Neural crest cell (in vitro differentiated cells): ENCODE results near the gene MAP2K6. TPM values are rescaled to one million over a fixed set of nuclear protein-coding genes. Genes with fewer than 3 reads are reported as not detected.

ENCODE experiments used
- DNase-seq: peaks from one replicate; pipeline ENCODE4 v3.0.0; 2021; ENCODE audit warnings: low read depth, mixed read lengths, low spot score
- H3K27ac Mint-ChIP-seq: one replicate; pipeline ENCODE4 v1.8.0; 2021; ENCODE audit warnings: mild to moderate bottlenecking, mixed read lengths; ENCODE audit not compliant: unreplicated experiment
- H3K27me3 Mint-ChIP-seq: 2 replicates; pipeline ENCODE4 v1.8.0; 2021; ENCODE audit warnings: low read depth, mild to moderate bottlenecking, mixed read lengths
- H3K36me3 Mint-ChIP-seq: 2 replicates; pipeline ENCODE4 v1.8.0; 2021; ENCODE audit warnings: low read depth, mild to moderate bottlenecking, mixed read lengths
- H3K4me1 Mint-ChIP-seq: 2 replicates; pipeline ENCODE4 v1.8.0; 2021; ENCODE audit warnings: mixed read lengths
- H3K4me3 Mint-ChIP-seq: one replicate; pipeline ENCODE4 v1.8.0; 2021; ENCODE audit warnings: mild to moderate bottlenecking, mixed read lengths
- H3K9me3 Mint-ChIP-seq: 2 replicates; pipeline ENCODE4 v1.8.0; 2021; ENCODE audit warnings: mixed read lengths
- CTCF ChIP-seq: fragments of 200-600 bp; sonication (generic); conservative IDR thresholded peaks from 2 replicates; pipeline ENCODE4 v1.5.0; 2021; ENCODE audit warnings: antibody characterized with exemption, mild to moderate bottlenecking
- total RNA-seq: library from RNA; stranded (reverse); gene quantifications from 2 replicates; pipeline ENCODE4 v1.2.1, GENCODE V29; 2021

MAP2K6 gene
- total RNA-seq, 1 donor from 2014 or later: 45.4 TPM

GRCh38 chr17:69495787-69496186 is 81.3 kb downstream of the MAP2K6 start:
- no peak overlapping the region for H3K4me3 Mint-ChIP-seq
- H3K4me1 Mint-ChIP-seq: peaks cover 12% of the 10 kb centered on the region
- no peaks in the 10 kb centered on the region for H3K36me3 Mint-ChIP-seq
- no peaks in the 10 kb centered on the region for H3K27me3 Mint-ChIP-seq
- no peak for DNase-seq
- no peak overlapping the region for H3K27ac Mint-ChIP-seq
- no peaks in the 10 kb centered on the region for H3K9me3 Mint-ChIP-seq
- TF ChIP-seq CTCF: no peak

DNA sequence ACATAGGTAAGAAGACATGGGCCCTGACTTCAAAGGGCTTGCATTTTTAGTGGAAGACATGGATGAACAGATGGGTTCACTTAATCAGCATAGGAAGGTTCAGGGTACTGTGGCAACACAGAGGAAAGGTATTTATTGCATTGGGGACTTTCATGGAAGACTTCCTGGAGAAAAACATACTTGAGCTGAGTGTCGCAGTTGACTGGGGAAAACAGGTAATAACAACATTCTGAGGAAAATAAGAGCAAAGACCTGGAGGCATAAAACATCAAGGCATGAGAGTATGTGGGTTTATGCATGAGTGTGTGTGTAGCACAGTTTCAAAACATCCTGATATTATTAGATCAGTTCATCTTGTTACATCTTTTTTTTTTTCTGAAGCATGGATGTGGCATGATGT is 82.7 kb downstream of the MAP2K6 start:
- H3K27ac Mint-ChIP-seq: no peak overlapping the region
- no peaks in the 10 kb centered on the region for H3K27me3 Mint-ChIP-seq
- H3K36me3 Mint-ChIP-seq: no peaks in the 10 kb centered on the region
- peaks cover 26% of the 10 kb centered on the region for H3K4me1 Mint-ChIP-seq
- DNase-seq: no peak
- no peak overlapping the region for H3K4me3 Mint-ChIP-seq
- no peaks in the 10 kb centered on the region for H3K9me3 Mint-ChIP-seq
- no peak for TF ChIP-seq CTCF

- H3K36me3 Mint-ChIP-seq: no peaks in the 10 kb centered on the region
- H3K4me3 Mint-ChIP-seq: no peak overlapping the region
- TF ChIP-seq CTCF: no peak
- DNase-seq: no peak
- peaks cover 27% of the 10 kb centered on the region for H3K4me1 Mint-ChIP-seq
- H3K27ac Mint-ChIP-seq: no peak overlapping the region
- H3K9me3 Mint-ChIP-seq: no peaks in the 10 kb centered on the region
- no peaks in the 10 kb centered on the region for H3K27me3 Mint-ChIP-seq
These were observed 84.8 kb downstream of the MAP2K6 start for GRCh38 chr17:69499318-69499717.

- H3K27me3 Mint-ChIP-seq: no peaks in the 10 kb centered on the region
- no peak overlapping the region for H3K4me3 Mint-ChIP-seq
- peaks cover 5% of the 10 kb centered on the region for H3K36me3 Mint-ChIP-seq
- no peak overlapping the region for H3K27ac Mint-ChIP-seq
- no peaks in the 10 kb centered on the region for H3K9me3 Mint-ChIP-seq
- H3K4me1 Mint-ChIP-seq: peaks cover 33% of the 10 kb centered on the region
- no peak for TF ChIP-seq CTCF
- DNase-seq: no peak
These were observed 86.5 kb downstream of the MAP2K6 start for GRCh38 chr17:69500911-69501429.

DNA sequence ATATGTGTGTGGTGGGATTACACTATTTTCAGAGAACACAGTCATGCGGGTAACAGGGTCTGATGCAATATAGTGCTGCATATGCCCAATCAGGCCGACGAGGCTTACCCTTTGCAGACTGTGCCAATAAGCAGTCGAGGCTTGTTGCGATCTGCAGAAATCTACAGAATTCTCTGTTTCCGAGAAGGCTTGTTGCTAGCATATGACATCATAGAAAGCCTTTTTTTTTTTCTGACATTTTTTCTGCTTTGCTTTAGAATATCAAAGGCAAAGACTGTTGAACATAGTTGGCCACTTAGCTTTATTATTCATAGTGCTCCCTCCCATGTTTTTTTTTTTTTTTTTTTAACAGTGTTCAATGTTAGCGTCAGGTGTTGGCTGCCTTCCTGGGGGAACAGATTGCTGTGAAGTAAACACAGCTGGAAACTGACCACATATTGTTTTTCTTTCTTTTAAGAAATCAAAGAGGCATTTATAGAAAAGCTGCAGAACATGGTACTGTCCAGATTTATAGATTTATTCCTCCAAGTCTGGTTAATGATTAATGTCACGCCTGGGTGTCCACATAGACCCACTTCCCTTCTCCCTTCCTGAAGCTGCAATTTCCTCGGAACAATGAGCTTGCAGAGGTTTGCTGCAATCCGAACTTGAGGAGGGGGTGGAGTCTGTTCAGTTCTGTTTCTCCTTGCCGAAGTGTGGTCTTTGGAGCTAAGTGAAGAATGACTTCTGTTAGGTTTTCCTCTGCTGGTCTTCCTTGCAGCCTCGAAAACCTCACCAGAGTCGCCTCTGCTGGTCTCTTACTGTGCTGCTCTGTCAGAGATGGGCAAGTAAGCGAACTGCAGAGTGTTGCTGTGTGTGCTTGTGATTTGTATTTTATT is 87.3 kb downstream of the MAP2K6 start:
- Mint-ChIP-seq H3K36me3 (peaks cover 10% of the 10 kb centered on the region), H3K27me3 (no peaks in the 10 kb centered on the region), H3K4me1 (peaks cover 30% of the 10 kb centered on the region), H3K9me3 (no peaks in the 10 kb centered on the region), H3K4me3 (peak overlapping the region; percentile 14), H3K27ac (peak overlapping the region; percentile 63)
- TF ChIP-seq CTCF: no peak
- DNase-seq: no peak
